ENCODE results near the gene NPAS3.

DNA sequence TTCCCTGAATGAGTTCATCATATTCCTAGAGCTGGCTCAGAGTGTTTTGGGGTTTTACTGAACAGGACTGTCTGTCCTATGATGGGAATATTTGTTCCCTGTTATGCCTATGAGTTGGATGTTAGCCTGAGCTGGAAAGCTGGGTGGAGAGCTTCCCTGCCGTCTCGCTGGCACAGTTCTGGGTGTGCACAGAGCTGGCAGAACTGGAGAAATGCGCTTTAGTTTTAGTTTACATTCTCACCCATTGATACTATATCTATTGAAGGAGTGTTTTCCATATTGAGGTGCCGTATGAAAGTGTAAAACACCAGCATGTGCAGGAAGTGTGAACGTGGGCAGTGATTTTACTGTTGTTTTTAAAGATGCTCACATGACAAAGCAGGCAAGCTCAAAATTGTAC lies 549.9 kb downstream of the NPAS3 start:
- TF ChIP-seq, protein P1, sequence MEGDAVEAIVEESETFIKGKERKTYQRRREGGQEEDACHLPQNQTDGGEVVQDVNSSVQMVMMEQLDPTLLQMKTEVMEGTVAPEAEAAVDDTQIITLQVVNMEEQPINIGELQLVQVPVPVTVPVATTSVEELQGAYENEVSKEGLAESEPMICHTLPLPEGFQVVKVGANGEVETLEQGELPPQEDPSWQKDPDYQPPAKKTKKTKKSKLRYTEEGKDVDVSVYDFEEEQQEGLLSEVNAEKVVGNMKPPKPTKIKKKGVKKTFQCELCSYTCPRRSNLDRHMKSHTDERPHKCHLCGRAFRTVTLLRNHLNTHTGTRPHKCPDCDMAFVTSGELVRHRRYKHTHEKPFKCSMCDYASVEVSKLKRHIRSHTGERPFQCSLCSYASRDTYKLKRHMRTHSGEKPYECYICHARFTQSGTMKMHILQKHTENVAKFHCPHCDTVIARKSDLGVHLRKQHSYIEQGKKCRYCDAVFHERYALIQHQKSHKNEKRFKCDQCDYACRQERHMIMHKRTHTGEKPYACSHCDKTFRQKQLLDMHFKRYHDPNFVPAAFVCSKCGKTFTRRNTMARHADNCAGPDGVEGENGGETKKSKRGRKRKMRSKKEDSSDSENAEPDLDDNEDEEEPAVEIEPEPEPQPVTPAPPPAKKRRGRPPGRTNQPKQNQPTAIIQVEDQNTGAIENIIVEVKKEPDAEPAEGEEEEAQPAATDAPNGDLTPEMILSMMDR (IDR thresholded peaks at IDR 0.05), result no peak
- TF ChIP-seq ZFX (IDR thresholded peaks at IDR 0.05; ENCODE audit: borderline replicate concordance), result no peak

Measured in 22Rv1 (cell line).